NCI-H2171 (cell line): Measurements from ENCODE around the gene PGBD5.
"Not testable (repeated sequence)": the region's sequence is repeated elsewhere in the genome, so short reads cannot be mapped to it uniquely, and the experiment has no call there.

Experiments
- DNase-seq: peaks from one replicate; lab custom pipeline; 2025; lab: John Stamatoyannopoulos, UW

Gene PGBD5

DNA sequence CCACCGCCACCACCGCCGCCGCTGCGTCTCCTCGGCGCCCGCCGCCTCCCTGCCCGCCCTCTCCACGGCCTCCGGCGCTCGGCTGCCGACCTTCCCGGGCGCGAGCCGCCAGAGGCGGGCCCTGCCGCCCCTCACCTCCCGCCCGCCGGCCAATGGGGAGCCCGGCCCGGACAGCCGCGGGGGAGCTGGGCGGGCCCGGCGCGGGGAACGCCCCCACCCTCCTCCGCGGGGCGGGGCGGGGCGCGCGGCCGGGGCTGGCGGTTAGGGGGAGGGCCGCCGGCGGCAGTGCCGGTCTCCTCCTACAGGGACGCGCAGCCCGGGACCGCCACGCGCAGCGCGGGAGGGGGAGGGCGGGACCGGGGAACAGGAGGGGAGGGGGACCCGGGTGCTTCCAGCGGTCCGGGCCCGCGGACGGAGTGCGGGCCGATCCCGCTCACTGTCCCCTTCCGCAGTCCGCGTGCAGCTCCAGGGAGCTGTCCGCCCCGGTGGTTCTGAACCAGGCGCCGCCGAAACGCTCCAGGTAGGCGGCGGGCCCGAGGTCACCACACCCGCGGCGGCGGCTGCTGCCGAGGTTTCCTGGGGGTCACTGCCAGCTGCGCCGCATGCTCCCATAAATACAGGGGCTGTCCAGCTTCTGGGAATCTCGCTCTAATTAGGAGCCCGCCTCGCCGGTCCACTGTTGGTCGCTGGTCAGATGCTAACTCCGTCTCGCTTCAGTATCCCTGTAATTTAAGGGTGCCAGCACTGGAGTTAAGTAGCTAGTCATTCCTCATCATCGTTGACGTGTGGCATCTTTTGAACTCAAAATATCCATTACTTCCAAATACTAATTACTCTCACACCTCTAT, at the start of gene PGBD5:
Gene PGBD5, minus strand, starts transcription at position 87 of the 848 bp plus-strand sequence. CDS start 404 bp downstream, outside the sequence.
- peak; percentile 85 for DNase-seq

DNA sequence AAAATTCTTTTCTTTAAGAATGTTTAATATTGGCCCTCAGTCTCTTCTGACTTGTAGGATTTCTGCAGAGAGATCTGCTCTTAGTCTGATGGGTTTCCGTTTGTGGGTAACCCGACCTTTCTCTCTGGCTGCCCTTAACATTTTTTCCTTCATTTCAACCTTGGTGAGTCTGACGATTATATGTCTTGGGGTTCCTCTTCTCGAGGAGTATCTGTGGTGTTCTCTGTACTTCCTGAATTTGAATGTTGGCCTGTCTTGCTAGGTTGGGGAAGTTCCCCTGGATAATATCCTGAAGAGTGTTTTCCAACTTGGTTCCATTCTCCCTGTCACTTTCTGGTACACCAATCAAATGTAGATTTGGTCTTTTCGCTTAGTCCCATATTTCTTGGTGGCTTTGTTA, 48.8 kb upstream of the PGBD5 start:
- not testable (repeated sequence) for DNase-seq

- DNase-seq, result not testable (repeated sequence)
Observed at GRCh38 chr1:230470750-230471149, 44.6 kb upstream of the PGBD5 start.

- DNase-seq, result no peak
Observed at GRCh38 chr1:230469271-230469670, 43.1 kb upstream of the PGBD5 start.

- DNase-seq, result no peak
Observed at GRCh38 chr1:230465691-230466090, 39.6 kb upstream of the PGBD5 start.

DNA sequence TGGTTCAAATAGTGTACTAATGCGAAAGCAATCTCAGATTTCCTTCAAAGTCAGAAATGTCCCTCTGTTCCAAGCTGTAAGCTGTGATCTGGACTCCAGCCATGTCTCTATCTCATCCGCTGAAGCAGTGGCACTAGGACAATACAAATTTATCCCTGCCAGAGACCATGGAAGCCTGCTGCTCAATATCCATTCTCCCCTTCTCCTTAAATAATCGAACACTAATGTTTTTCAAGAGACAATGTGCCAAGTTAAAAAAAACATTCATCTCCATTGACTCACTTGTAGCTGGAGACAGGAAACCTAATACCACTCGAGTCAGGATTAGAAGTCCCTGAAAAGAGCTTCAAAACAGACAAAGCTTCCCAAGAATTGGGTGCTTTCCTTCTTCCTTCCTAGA, 38.5 kb upstream of the PGBD5 start:
- DNase-seq, result no peak

GRCh38 chr1:230463760-230464159, 37.6 kb upstream of the PGBD5 start:
- no peak for DNase-seq

DNA sequence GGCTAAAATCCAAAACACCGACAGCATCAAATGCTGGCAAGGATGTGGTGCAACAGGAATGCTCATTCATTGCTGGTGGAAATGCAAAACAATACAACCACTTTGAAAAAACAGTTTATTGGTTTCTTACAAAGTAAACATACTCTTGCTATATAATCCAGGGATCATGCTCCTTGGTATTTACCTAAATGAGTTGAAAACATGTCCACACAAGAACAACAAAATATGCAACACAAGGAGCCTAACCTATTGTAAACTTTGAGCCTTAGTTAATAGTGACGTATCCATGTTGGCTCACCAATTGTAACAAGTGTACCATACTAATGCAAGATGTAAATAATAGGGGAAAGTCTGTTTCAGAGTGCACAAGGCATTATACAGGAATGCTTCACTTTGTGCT, 37.2 kb upstream of the PGBD5 start:
- no peak for DNase-seq

GRCh38 chr1:230459465-230459864, 33.3 kb upstream of the PGBD5 start:
- no peak for DNase-seq

- DNase-seq, result no peak
Observed at GRCh38 chr1:230458509-230458908, 32.4 kb upstream of the PGBD5 start.

DNA sequence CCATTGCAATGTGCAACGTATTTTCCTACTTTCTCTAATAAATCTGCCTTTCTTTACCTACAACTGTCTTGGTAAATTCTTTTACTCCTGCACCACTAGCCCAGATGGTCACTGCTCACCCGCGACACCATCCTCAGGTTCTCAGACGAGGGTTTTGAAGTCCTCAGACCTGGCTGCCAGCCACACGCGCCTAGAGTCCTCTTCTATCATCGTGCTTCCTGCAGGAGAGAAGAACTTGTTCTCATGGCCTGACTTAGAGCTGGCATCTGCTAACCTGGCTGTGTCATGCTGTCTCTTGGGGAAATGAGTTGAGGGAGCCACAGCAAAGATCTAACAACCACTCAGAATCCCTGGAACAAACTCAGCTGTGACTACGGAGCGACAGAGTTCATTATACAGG, 30.3 kb upstream of the PGBD5 start:
- no peak for DNase-seq

- DNase-seq, result no peak
Observed at GRCh38 chr1:230455291-230455690, 29.2 kb upstream of the PGBD5 start.

DNA sequence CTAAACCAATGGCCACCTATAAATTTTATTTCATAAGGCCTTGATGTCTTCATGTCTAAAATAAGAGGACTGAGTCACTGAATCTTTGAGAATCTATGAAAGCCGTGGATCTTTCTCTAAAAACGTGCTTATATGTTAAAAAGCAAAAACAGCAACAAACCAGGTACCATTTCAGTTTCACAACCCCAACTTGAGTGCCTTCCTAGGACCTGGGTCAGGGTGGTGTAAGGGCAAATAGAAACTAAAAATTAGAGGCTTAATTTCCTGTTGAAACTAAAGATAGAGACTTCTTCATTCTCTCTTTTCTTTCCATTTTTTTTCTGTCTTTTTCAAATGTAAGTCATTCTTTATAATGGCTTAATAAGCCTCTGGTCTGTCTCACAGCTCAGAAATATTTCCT, 27.2 kb upstream of the PGBD5 start:
- no peak for DNase-seq

DNA sequence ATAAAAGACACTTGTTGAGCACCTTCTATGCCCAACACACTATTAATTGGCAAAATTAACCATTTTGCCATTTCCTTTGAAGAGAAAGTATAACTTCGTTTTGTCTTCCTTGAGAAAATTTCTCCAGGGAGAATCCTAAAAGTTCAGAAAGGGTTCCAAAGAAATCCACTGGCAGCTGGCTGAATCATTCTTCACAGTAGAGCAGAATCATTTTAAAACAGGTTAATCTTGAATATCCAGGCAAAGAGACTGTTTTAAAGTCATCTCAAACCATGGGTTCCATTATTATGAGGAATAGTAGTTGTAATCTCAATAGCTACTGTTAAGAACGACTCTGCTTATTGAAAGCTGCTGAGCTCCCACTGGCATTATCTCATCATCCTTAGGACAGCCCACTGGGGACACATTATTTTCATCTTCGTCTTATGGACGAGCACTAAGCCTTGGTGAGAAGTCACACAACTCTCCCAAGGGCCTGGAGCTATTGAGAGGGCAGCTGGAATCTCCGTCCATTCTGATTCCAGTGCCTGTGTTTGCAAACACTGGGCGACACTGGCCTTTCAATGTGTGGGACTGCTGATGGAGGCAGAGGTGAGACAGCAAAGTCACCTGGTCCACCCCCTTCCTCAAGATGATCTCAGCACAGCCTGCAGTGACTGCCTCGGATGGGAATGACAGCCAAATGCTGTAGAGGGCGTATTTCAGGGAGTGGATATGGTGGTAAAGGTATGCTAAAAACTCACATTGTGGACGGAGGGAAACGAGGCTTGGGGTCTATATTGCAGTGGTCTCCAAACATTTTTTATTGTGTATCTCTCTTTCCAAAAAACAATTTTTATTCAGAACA, 15.3 kb upstream of the PGBD5 start:
- DNase-seq, result no peak

DNA sequence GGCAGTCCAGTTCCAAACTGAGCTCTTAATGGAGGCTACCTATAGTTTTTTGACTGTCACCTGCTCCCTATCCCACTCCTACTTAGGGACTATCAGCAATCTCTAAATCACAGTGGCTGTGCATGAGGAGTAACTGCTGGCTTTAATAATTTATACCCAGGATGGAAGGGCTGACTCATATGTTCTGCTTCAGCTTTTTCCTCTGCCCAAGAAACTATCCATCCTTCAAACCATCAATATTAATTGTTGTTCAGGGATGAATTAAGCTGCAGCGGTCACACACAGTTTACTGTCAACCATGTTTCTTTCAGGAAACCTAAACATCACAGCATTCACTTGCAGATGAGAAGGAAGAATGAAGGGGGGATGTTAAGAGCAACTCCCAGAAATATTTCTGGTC, 9.0 kb upstream of the PGBD5 start:
- DNase-seq, result no peak

DNA sequence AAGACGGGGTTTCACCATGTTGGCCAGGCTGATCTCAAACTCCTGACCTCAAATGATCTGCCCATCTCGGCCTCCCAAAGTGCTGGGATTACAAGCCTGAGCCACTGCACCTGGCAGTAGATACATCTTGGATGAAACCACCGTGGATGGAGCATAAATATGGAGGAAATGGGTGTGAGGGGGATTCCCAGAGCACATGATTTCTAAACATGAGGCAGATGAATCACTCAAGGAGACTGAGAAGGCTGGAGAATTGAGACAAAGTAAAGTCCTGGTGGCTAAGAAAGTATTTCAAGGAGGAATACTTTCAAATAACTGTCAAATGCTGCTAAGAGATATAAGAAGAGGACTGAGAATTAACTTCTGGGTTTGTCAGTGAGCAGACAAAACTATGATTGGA, 5.4 kb upstream of the PGBD5 start:
- no peak for DNase-seq

DNA sequence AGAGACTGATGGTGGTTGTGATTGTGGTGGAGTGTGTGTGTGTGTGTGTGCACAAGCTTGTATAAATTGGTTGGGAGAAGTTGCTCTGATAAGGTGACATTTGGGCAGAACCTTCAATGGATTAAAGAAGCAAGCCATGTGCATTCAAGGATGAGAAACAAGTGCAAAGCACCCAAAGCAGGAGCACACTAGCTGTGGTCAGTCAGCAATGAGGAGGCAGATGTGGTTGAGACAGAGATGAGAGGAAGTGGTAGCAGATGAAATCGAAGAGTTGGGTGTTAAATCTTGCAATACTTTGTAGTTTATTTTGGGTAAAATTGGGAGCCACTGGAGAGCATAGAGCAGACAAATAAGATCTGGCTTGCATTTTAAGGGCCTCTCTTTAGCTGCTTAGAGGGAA, 4.4 kb upstream of the PGBD5 start:
- no peak for DNase-seq

- DNase-seq, result no peak
Observed at GRCh38 chr1:230429067-230429735, 3.1 kb upstream of the PGBD5 start.

DNA sequence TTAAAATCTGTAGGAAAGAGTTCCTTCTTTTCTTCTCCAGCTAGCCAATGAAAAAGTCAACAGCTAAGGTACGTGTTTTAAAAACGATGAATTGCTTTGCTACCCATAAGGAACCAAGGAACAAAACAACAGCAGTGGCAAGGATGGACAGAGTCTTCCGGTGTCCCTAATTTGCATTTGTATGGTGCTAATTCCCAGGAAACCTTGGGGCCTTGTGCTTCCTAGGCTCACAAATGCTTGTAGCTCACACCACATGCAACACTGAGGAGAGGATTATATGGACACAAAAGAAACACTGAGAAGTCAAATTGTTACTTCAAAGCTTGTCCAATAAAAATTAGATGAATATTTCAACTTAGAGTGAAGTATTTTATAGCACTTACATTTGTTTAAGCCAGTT, 1.8 kb upstream of the PGBD5 start:
- DNase-seq, result no peak

DNA sequence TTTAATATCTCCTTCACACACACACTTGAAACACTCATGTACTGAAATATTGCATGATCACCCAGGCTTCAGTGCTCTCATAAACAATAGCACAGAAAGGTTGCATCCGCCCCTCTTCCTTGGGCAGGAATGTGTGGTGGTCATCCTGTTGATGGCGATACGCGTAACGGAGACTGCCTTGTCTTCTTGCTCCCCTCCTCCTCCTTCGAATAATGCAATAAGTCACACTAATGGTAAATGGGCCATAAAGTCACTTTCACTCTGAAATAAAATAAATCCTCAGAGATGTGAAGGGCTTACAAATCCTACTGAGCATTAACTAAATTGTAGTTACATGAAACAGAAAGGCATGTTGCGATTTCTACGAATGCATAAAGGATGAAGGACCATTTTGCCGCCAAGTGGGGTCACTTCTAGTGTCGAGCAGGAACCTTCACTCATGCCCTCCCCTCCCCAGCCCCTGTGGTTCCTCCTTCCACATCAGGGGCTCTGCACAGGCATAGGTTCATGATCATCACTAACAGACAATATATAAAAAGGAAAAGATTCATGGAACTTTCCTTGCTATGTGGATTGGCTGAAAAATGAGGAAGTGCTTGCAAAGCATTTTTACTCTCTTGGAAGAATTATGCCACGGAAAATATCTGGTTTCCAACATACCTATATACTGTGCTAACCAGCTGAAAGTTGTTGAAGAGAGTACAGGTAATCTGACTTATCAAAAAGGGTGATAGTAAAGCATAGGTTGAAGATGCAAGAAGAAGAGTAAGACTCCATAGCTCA, 1.2 kb upstream of the PGBD5 start:
- no peak for DNase-seq

DNA sequence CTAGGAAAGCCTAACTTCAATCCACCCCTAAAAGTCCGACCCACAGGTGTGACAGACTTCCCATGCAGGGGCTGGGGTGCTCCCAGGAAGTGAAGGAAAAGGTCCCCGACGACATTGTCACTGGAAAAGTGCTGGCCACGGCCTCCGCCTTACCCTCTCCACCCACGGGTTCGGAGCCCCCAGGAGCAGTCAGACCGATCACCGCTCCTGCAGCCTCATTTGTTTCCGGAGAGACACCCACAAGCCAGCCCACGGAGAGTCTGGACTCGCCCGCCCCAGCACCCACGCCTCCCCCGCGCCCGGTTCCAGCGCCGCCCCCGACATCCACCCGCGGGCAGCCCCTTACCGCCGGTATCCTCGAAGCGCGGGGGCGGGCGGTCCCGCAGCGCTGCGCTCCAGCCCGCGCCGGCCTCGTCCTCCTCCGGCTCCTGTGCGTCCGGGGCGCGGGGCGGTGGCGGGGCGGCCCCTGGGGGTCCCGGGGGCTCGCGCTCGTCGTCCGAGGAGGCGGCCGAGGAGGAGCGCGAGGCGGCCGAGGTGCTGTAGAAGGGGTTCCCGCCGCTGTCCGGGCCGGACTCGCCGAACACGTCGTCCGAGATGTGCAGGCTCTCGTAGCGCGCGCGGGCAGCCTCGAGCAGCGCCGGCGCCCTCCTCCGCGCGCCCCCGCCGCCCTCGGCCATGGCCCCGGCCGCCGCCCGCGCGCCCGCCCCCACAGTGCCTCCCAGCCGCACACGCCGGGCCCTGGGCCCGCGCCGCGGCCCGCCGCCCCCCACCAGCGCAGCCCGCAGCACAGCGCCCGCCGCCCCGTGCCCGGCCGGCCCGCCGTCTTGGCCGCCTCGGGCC, 660 bp downstream of the PGBD5 start:
- DNase-seq, result no peak
